Small intestine (tissue), 7 donors: Measurements from ENCODE around the gene TPRX2. TPM values are rescaled to one million over a fixed set of nuclear protein-coding genes. Genes with fewer than 3 reads are reported as not detected.
A peak's percentile ranks its signal among the peaks of the same experiment; 100 is the strongest.
"Not testable (repeated sequence)": the region's sequence is repeated elsewhere in the genome, so short reads cannot be mapped to it uniquely, and the experiment has no call there.

Source experiments
- DNase-seq, 2 donors: peaks; one replicate each; pipeline versions ENCODE4 v3.0.0 to v3.0.0-alpha.2; 2013
- FAIRE-seq: peaks from 2 replicates; lab custom pipeline; 2012; peaks lifted over from hg19 to GRCh38; lab: Jason Lieb, UNC
- H3K27ac ChIP-seq, 3 donors: one replicate each; pipeline ENCODE4 v1.5.1; 2013; ENCODE audit warnings: low read length in 2 of 3, mild to moderate bottlenecking in 2 of 3, control low read depth in 1 of 3, inconsistent platforms in 1 of 3, low read depth in 1 of 3, moderate library complexity in 1 of 3
- H3K27me3 ChIP-seq, 3 donors: one replicate each; pipeline ENCODE4 v1.6.1; 2013; ENCODE audit warnings: low read length in 3 of 3, inconsistent platforms in 1 of 3; ENCODE audit not compliant: control insufficient read depth in 3 of 3, insufficient read depth in 3 of 3
- H3K36me3 ChIP-seq, 3 donors: one replicate each; pipeline ENCODE4 v1.6.1; 2013; ENCODE audit warnings: low read length in 3 of 3, inconsistent platforms in 1 of 3, low read depth in 1 of 3, mild to moderate bottlenecking in 1 of 3, moderate library complexity in 1 of 3; ENCODE audit not compliant: control insufficient read depth in 3 of 3, insufficient read depth in 2 of 3
- H3K4me1 ChIP-seq, 3 donors: one replicate each; pipeline ENCODE4 v1.6.1; 2013; ENCODE audit warnings: low read length in 2 of 3, inconsistent platforms in 1 of 3, low read depth in 1 of 3, mild to moderate bottlenecking in 1 of 3, moderate library complexity in 1 of 3; ENCODE audit not compliant: control insufficient read depth in 3 of 3, insufficient read depth in 2 of 3
- H3K4me3 ChIP-seq, 3 donors: one replicate each; pipeline ENCODE4 v1.5.1; 2013; ENCODE audit warnings: low read length in 3 of 3, control low read depth in 1 of 3, inconsistent platforms in 1 of 3, low read depth in 1 of 3, mild to moderate bottlenecking in 1 of 3, moderate library complexity in 1 of 3
- H3K9me3 ChIP-seq, 2 donors: one replicate each; pipeline ENCODE4 v1.6.1; 2013; ENCODE audit warnings: low read depth in 1 of 2, low read length in 1 of 2; ENCODE audit not compliant: control insufficient read depth in 2 of 2, insufficient read depth in 1 of 2
- WGBS, 3 donors: extraction: QIAGEN DNeasy Blood & Tissue Kit; methylation state at CpG; one replicate each; pipeline ENCODE4 v1.1.7; 2013; 5-methylcytosine and 5-hydroxymethylcytosine counted together
- polyA plus RNA-seq, 4 donors: library from polyadenylated mRNA; stranded (reverse) in 3 of 4; unstranded in 1 of 4; fragments of 200-250 nt in 3 of 4; fragments of 120-200 nt in 1 of 4; gene quantifications; one replicate each; pipeline versions ENCODE4 v1.2.1 to v1.2.3, GENCODE V29; 2013
- donor health status: healthy with polysubstance abuse.
- donor health status: control.
- donor health status: control.
- donor health status: Bipolar disorder and iron deficiency.
- donor health status: healthy.

Gene TPRX2
- polyA plus RNA-seq, 4 donors: not detected

GRCh38 chr19:47848823-47849473 is 10.1 kb upstream of the TPRX2 start:
- Histone ChIP-seq H3K4me3 (no peak overlapping the region), H3K36me3 (no peaks in the 10 kb centered on the region), H3K9me3 (no peaks in the 10 kb centered on the region), H3K27ac (no peak overlapping the region), H3K27me3 (peaks cover 0 to 22% (median 17%) of the 10 kb centered on the region in 3 donors), H3K4me1 (no peaks in the 10 kb centered on the region)
- WGBS, 3 donors: 5 to 13% (median 7%) methylated on average over 22 of the region's 22 CpGs
- DNase-seq: peak in 1 of 2 donors; percentile 14
- no peak for FAIRE-seq

GRCh38 chr19:47853003-47853402 is 6.0 kb upstream of the TPRX2 start:
- 70 to 71% (median 71%) methylated on average over 5 of the region's 5 CpGs for WGBS, 3 donors
- H3K27ac ChIP-seq: no peak overlapping the region
- no peaks in the 10 kb centered on the region for H3K9me3 ChIP-seq
- peaks cover 0 to 22% (median 17%) of the 10 kb centered on the region in 3 donors for H3K27me3 ChIP-seq
- no peak for FAIRE-seq
- H3K4me1 ChIP-seq: no peaks in the 10 kb centered on the region
- no peak for DNase-seq
- no peaks in the 10 kb centered on the region for H3K36me3 ChIP-seq
- no peak overlapping the region for H3K4me3 ChIP-seq

GRCh38 chr19:47854459-47854858 is 4.6 kb upstream of the TPRX2 start:
- DNase-seq (no peak), FAIRE-seq (no peak)
- Histone ChIP-seq H3K4me1 (no peaks in the 10 kb centered on the region), H3K4me3 (no peak overlapping the region), H3K27me3 (peaks cover 0 to 11% (median 10%) of the 10 kb centered on the region in 3 donors), H3K36me3 (no peaks in the 10 kb centered on the region), H3K9me3 (no peaks in the 10 kb centered on the region), H3K27ac (no peak overlapping the region)
- WGBS, 3 donors: 56 to 77% (median 59%) methylated on average over 4 of the region's 4 CpGs

GRCh38 chr19:47858231-47858630 is 804 bp upstream of the TPRX2 start:
- 44 to 78% (median 58%) methylated on average over 9 of the region's 9 CpGs for WGBS, 3 donors
- H3K4me1 ChIP-seq, H3K27ac ChIP-seq, FAIRE-seq, H3K9me3 ChIP-seq, H3K36me3 ChIP-seq, H3K4me3 ChIP-seq, H3K27me3 ChIP-seq: not testable (repeated sequence)
- peak in 1 of 2 donors; percentile 18 for DNase-seq

- H3K9me3 ChIP-seq, FAIRE-seq, H3K27ac ChIP-seq, H3K36me3 ChIP-seq, H3K4me1 ChIP-seq, DNase-seq, H3K4me3 ChIP-seq, H3K27me3 ChIP-seq: not testable (repeated sequence)
- 87 to 92% (median 90%) methylated on average over 7 to 11 of the region's 17 CpGs for WGBS, 3 donors
These were observed 803 bp downstream of the TPRX2 start for GRCh38 chr19:47859838-47860237.

- H3K27ac ChIP-seq: no peak overlapping the region
- WGBS, 3 donors: 51 to 77% (median 62%) methylated on average over 9 to 32 of the region's 34 CpGs
- H3K4me1 ChIP-seq: no peaks in the 10 kb centered on the region
- no peaks in the 10 kb centered on the region for H3K36me3 ChIP-seq
- no peak for DNase-seq
- H3K27me3 ChIP-seq: peaks cover 0 to 6% (median 0%) of the 10 kb centered on the region in 3 donors
- no peak for FAIRE-seq
- peaks cover 0 to 3% of the 10 kb centered on the region in 2 donors for H3K9me3 ChIP-seq
- H3K4me3 ChIP-seq: no peak overlapping the region
These were observed 1.7 kb downstream of the TPRX2 start for GRCh38 chr19:47860602-47861297.

- 85 to 87% (median 86%) methylated on average over 5 of the region's 5 CpGs for WGBS, 3 donors
- peaks cover 0 to 6% (median 0%) of the 10 kb centered on the region in 3 donors for H3K27me3 ChIP-seq
- no peak overlapping the region for H3K4me3 ChIP-seq
- H3K4me1 ChIP-seq: no peaks in the 10 kb centered on the region
- H3K9me3 ChIP-seq: peaks cover 0 to 3% of the 10 kb centered on the region in 2 donors
- no peaks in the 10 kb centered on the region for H3K36me3 ChIP-seq
- DNase-seq (no peak), FAIRE-seq (no peak)
- H3K27ac ChIP-seq: no peak overlapping the region
These were observed 2.6 kb downstream of the TPRX2 start for GRCh38 chr19:47861630-47862029.

GRCh38 chr19:47863514-47863936 is 4.5 kb downstream of the TPRX2 start:
- H3K4me3 ChIP-seq: no peak overlapping the region
- H3K27me3 ChIP-seq: peaks cover 0 to 6% (median 0%) of the 10 kb centered on the region in 3 donors
- H3K9me3 ChIP-seq: peaks cover 0 to 3% of the 10 kb centered on the region in 2 donors
- 12 to 17% (median 14%) methylated on average over 14 of the region's 14 CpGs for WGBS, 3 donors
- no peak overlapping the region for H3K27ac ChIP-seq
- no peaks in the 10 kb centered on the region for H3K36me3 ChIP-seq
- DNase-seq (peak; percentile 77 to 83), FAIRE-seq (no peak)
- no peaks in the 10 kb centered on the region for H3K4me1 ChIP-seq
